Bone marrow (tissue), 2 donors: Measurements from ENCODE around the gene NFKB2.
A peak's percentile ranks its signal among the peaks of the same experiment; 100 is the strongest.

Experiments
- DNase-seq, 2 donors: peaks; one replicate each; lab custom pipeline; 2025; lab: John Stamatoyannopoulos, UW

NFKB2 gene

DNA sequence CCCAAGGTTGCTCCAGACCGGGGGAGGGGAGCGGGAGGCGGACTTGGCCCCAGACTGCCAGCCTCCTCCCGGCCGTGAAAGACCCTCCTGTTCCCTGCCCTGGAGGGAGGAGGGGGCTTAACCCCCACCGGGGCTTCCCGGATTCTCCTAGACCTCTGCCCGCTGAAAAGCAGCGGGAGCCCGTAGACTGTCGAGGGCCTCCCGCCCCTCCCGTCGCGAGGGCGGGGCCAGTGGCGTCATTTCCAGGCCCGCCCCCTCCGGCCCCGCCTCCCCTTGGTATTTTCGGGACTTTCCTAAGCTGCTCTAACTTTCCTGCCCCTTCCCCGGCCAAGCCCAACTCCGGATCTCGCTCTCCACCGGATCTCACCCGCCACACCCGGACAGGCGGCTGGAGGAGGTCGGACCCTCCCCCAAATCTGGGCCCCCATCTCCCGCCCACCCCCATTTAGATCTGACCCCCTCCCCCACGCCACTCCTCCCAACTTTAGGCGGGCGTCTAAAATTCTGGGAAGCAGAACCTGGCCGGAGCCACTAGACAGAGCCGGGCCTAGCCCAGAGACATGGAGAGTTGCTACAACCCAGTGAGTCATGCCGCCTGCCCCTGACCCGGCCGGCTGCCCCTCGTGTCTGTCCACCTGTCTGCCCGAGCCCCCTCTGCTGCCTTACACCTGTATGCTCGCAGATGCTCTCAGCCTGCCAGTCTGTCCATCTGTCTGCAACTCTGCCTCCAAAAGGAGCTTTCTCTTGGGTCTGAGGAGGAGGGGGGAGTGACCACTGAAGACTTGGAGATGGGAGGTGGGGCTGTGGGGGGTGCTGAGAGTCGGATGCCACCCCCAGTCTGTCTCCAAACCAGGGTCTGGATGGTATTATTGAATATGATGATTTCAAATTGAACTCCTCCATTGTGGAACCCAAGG lies at the start of gene NFKB2:
NFKB2 (plus strand) TSS at position 306 of the 917 bp plus-strand sequence; CDS start at position 561, 255 bp downstream.
- peak; percentile 66 to 92 for DNase-seq

DNA sequence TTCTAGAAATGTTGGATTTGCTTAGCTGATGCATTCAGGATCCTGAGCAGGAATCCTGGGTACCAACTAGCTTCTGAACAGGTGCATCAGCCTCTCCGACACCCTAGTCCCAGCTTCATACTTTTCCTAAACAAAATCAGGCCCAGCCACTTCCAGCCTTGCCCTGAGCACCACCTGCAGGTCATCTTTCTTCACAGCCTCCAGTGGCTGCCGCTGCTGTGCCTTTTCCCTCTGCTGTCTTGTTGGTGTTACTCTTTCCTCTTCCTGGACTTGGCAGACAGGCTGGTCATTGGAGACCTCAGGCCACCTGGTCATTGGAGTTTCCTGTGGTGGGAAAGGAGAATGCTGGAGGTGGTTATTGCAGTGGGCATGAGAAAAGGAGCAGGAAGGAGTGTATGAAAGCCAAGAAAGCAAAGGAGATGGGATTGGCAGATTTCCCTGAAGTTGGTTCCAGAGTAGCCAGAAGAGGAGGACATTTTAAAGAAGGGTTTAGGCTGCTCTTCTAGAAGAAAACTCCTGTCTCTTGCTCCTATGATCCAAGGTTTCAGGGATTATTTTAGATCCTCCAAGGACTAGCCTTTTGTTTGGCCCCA lies 48.2 kb upstream of the NFKB2 start:
- peak in 1 of 2 donors; percentile 7 for DNase-seq

DNA sequence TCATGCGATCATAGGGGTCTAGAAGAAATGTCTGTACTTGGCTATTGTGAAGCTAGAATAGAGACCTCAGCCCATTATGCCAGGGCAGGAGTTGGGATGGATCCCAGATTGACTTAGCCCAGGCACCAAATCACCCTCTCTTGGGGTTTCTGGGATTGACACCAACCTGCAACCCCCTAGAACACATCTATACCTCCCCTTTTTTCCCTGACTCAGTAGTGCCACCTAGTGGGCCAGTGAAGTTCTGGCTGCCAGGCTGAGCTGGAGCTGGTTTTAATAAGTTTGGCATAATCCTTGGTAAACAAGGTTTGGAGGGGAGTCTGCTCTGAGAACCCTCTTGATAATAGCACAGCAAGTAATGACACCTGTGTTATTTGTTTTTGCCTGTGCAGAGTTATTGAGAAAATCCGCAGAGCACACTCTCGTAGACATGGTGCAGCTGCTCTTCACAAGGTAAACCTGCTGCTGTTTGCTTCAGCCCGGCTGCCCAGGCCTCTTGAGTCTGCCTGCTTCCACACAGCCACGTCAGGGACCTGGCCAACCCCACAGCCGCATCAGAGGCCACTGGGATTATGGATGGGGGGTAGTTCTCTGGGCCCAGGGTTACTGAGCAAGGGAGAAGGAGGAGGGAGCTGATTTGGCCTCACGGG lies 43.3 kb upstream of the NFKB2 start:
- DNase-seq: peak; percentile 18 to 54

DNA sequence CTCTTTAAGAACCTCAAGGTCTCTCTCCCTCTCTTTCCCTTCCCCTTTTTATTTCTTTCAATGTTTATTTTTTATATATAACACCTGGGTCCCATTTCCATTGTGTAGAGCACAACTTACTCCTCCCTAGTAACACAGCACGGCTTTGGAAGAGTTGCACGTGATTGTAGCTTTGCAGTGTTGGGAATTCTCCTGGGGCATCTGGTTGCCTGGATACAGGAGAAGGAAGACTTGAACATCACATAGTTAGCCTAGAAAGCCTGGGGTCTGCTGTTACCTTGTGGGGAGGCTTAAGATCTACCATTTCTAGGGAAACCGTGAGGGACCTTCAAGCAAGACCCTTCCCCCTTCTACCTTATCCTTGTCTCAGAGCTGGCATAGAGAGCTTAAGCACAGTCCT lies 41.1 kb upstream of the NFKB2 start:
- DNase-seq: no peak

DNA sequence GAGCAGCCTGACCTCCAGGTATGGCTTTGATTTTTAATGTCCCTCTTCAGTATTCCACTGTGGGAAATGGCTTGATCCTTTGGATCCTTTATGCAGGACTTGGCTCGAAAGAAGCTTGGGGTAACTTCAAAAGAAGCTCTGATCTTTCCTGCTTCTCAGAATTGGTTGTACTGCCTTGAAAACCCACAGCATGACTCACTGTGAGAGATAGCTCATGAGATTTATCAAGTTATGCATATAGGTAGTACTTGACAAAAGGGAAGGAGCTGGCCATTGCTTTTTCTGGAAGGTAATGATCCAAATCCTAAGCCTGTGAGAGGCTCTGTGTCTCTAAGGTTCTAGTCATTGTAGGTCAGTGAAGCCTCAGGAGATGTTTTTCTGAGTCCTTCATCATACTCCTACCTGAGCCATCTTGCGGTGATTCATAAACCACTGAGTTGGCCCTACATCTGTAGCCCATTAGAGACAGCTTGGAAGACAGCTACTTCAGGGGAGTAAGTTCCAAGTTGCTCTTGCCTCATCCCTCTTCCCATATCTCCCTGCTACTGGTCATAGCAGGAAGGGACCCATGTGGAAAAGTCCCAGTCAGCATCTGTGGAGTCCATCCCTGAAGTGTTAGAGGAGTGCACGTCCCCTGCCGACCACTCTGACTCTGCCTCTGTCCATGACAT lies 36.7 kb upstream of the NFKB2 start:
- DNase-seq: peak in 1 of 2 donors; percentile 5

DNA sequence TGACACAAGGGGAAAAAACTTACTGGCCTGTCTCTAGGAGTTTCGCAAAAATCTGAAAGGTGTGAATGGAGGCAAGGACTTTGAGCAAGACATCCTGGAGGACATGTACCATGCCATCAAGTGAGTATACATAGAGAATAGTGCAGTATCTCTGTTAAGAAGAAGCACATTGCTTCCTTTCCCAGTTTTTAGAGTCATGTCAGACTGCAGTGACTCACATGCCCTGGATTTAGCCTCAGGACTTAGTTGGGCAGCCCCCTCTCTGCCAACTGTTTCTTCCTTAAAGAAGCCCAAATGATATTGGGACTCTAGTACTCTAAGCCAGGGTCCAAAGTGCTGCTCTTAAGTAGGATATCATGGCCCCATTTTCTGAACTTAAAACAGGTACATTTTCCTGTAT lies 28.1 kb upstream of the NFKB2 start:
- DNase-seq: no peak

DNA sequence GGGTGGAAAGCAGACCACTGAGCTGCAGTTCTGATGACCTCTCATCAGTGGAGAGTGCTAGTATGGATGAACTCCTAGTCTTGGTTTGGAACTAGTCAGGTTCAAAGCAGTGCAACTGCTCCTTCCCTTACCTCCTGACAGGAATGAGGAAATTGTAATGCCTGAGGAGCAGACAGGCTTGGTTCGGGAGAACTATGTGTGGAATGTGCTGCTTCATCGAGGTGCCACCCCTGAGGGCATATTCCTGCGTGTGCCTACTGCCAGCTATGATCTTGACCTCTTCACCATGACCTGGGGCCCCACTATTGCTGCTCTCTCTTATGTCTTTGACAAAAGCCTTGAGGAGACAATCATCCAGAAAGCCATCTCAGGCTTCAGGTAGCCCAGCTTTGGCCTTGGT lies 27.4 kb upstream of the NFKB2 start:
- DNase-seq: no peak

DNA sequence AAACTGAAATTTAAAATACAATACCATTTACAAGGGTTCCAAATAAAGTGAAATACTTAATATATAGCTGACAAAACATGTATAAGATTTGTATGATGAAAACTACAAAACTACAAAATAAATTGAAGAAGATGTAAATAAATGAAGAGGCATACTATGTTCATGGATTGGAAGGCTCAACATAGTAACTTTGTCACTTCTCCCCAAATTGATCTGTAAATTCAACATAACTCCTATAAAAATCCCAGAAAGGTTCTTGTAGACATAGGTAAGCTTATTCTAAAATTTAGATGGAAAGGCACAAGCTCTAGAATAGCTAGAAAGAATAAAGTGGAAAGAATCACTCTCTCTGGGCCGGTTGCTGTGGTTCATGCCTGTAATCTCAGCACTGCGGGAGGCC lies 24.2 kb upstream of the NFKB2 start:
- DNase-seq: no peak

DNA sequence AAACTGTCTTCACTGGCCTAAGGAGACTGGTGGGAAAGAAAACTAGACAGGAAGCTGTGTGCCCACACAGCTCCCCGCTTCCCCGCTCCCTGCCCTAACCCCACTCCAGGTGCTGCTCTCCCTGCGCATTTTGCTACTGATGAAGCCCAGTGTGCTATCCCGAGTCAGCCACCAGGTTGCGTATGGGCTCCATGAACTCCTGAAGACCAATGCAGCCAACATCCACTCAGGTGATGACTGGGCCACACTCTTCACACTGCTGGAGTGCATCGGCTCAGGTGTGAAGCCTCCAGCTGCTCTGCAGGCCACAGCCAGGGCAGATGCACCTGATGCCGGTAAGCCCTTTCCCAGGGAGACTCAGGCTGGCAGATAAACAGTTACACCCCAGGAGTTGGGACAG lies 20.3 kb upstream of the NFKB2 start:
- no peak for DNase-seq

DNA sequence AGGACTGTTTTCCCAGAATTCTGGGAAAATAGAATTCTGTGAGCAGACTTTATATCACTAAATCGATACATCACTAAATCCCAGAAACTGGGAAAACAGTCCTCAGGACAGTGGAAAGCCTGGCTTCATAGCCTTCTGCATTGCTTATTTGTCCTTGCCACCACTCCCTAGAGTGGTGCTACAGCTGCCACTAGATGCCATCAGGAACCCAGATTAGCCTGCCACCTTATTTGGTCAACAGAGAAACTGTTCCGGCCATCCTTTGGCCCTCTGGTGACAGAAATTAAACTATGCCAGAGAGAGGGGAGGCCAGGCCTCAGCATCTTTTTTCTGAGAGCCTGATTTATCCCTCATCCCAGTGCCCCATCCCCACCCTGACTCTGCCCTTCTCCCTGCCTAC lies 19.6 kb upstream of the NFKB2 start:
- no peak for DNase-seq

DNA sequence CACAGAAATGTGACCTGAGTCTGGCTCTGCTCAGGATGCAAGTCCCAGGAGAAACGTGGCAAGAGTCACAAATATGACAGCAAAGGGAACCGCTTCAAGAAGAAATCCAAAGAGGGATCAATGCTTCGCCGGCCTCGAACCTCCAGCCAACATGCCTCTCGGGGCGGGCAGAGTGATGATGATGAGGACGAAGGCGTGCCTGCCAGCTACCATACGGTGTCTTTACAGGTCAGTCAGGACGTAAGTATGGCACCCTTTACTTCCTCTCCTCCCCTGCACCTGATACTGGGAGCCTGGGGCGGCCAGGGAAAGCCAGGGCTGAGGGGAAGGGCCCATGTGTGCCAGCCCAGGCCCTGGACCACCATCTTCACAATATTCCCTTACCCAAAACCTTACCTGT lies 18.6 kb upstream of the NFKB2 start:
- DNase-seq: no peak

DNA sequence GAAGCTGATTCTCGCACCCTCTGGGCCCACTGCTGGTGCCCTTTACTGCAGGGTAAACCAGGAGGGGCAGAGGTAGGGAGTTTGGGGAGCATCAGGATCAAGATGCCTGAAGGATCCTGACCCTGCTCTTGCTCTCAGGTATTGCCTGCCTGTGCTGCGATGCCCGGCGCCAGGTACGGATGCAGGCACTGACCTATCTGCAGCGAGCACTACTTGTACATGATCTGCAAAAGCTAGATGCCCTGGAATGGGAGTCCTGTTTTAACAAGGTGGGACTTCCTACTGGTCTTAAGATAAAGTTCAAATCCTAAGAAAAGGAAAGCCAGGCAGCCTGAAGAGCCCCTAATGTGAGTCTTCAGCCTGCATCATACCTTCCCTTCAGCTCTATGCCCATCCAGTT lies 16.1 kb upstream of the NFKB2 start:
- DNase-seq: no peak

DNA sequence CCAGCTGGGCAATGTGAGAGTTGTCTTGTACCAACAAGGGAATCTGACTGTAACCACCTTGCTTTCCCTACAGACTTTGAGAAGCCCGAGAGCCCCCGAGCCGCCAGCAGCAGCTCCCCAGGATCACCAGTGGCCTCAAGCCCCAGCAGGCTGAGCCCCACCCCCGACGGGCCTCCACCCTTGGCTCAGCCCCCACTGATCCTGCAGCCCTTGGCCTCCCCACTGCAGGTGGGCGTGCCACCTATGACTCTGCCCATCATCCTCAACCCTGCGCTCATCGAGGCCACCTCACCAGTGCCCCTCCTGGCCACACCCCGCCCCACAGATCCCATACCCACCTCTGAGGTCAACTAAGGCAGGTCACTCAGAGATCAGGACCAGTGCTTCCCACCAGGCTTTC lies 13.5 kb upstream of the NFKB2 start:
- DNase-seq: no peak

DNA sequence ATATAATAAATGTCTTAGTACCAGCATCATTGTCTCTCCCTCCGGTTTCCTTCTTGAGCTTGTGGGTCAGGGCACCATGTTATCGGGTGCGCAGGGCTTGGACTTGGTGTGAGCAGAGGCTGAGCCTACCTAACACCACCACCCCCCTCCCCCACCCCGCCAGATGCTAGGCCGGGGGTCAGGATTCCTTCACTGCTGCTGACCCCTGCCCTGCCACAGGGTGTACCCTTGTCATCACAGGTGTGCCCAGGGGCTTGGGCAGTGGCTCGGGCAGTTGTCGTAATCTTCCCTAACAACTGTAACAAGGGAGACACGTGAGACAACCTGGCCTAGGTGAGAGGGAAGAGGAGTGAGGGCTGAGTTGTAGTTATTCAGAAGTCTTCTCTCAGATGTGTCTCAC lies 12.6 kb upstream of the NFKB2 start:
- no peak for DNase-seq

DNA sequence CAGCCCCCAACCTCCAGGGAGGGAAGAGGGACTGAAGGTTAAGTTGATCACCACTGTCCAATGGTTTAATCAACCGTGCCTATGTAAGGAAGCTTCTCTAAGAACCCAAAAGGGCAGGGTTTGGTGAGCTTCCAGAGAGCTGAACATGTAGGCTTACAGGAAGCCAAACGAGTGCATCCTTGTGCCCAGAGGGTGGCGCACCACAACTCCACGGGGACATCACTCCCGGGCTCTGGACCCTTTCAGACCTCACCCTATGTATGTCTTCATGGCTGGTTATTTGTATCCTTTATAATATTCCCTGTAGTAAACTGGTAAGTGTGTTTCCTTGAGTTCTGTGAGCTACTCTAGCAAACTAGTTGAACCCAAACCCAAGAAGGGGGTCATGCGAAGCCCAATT lies 11.5 kb upstream of the NFKB2 start:
- DNase-seq: no peak

DNA sequence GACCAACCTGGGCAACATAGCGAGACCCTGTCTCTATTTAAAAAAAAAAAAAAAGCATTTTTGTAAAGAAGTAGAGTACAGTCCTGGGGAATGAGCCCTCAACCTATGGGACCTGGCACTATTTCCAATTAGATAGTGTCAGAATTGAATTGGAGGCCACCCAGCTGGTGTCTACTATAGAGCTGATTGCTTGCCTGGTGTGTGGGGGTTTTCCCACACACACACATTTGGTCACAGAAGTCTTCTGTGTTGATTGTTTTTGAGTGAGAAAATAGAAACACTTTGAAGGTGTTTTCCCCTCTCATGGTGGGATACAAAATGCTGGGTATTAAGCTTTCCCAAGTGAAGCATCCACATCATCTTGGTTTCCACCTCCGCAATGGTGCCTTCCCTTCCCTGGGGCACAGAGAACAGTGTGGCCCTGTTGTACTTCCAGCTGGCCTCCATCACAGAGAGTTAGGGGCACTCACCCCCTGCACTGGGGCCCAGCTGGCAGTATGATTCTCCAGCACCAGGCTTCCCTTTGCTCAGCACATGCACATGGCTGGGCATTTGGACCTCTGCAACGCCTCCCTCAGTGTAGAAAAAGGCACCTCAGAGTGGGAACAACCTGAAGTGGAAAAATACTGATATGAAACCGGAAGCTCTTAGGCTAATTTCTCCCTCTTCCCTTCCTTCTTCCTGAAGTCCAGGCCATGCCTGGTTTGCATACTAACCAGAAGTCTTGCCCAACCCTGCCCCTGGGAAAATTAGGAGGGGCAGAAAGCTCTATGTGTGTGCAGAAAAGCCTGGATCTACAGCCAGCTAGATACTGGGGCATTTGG lies 10.7 kb upstream of the NFKB2 start:
- no peak for DNase-seq

DNA sequence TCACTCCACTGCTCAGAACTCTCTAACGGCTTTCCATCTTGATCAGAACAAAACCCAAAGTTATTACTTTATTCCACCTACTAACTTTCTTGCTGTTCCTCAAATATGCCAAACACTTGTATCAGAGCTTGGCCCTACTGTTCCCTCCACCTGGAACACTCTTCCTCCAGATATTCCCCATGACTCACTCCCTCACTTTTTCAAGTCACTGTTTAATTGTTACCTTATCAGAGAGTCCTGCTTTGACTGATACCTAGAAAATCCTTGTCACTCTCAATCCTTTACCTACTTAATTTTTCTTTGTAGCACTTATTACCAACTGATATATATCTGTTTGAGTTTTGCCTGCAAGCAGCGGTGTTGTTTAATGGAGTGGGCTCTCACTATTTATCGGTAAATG lies 5.6 kb upstream of the NFKB2 start:
- no peak for DNase-seq

DNA sequence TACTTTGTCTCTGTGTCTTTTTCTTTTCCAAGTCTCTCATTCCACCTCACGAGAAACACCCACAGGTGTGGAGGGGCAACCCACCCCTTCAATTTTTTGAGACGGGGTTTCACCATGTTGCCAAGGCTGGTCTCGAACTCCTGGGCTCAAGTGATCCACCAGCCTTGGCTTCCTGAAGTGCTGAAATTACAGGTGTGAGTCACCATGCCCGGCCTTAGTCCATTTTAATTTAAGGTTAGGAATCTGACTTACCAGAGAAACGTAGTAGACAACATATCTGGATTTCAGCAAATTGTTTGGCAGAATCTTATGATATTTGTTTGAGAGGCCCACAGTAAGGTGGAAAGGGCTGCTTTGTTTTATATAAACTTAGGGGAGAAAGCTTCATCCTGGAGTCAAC lies 3.2 kb upstream of the NFKB2 start:
- no peak for DNase-seq

DNA sequence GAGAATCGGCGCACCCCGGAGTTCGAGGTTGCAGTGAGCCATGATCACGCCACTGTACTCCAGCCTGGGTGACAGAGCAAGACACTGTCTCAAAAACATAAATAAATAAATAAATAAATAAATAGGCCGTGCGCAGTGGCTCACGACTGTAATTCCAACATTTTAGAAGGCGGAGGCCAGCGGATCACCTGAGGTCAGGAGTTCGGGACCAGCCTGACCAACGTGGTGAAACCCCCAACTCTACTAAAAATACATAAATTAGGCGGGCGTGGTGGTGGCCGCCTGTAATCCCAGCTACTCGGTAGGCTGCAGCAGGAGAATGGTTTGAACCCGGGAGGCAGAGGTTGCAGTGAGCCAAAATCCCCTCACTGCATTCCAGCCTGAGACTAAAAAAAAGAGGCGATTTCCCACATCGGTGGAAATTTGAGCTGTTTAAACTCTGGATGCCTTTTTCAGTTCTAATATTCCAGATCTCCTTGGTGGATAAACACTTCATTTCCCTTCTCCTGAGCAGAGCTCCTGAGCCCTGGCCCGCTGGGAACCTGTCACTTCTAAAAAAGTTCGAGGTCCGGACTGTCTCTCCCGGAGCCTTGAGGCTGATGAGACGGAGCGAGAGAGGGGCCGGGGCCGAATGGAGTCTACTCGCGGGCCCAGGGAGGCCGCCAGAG lies 2.0 kb upstream of the NFKB2 start:
- no peak for DNase-seq

DNA sequence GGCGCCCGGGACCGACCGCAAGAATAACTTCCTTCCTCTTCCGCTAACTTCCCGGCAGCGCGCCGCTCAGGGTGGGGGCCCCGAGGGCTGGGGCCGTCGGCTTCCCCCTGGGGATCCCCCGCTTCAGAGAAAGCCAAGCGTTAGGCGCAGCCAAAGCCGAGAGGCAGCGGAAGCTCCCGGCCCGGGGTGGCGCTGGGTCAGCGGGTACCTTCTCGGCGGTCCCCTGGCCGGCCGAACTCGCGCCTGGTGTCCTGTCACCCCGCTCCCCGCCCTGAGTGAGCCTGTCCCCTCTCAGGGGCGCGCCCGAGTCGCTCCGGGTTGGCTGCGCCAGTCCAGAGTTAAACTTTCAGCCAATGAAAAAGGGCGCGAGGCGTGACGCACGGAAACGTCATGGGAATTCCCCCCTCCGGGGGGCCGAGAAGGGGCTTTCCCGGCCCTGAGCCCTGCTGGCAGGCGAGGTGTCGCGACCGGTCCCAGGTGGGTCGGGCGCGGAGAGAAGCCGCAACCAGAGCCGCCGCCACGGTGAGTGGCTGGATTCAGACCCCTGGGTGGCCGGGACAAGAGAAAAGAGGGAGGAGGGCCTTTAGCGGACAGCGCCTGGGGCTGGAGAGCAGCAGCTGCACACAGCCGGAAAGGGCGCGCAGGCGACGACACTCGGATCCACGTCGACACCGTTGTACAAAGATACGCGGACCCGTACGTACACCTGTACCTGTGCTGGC lies 1.3 kb upstream of the NFKB2 start:
- peak; percentile 86 to 100 for DNase-seq
